ENCODE results near the gene FUT1.
"Not testable (repeated sequence)": the region's sequence is repeated elsewhere in the genome, so short reads cannot be mapped to it uniquely, and the experiment has no call there.

DNA sequence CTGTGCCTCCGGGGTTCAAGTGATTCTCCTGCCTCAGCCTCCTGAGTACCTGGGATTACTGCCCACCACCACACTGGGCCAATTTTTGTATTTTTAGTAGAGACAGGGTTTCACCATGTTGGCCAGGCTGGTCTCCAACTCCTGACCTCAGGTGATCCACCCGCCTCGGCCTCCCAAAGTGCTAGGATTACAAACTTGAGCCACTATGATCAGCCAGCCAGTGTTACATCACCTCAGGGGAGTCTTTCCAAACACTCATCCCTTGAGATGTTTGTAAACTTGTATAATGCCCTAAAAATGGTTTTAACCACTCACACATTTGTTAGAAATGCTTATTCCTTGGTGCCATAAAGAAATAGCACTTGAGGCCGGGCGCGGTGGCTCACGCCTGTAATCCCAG lies 34.0 kb upstream of the FUT1 start:
- not testable (repeated sequence) for TF ChIP-seq POLR2A (IDR thresholded peaks at IDR 0.05)
- TF ChIP-seq, protein P1, sequence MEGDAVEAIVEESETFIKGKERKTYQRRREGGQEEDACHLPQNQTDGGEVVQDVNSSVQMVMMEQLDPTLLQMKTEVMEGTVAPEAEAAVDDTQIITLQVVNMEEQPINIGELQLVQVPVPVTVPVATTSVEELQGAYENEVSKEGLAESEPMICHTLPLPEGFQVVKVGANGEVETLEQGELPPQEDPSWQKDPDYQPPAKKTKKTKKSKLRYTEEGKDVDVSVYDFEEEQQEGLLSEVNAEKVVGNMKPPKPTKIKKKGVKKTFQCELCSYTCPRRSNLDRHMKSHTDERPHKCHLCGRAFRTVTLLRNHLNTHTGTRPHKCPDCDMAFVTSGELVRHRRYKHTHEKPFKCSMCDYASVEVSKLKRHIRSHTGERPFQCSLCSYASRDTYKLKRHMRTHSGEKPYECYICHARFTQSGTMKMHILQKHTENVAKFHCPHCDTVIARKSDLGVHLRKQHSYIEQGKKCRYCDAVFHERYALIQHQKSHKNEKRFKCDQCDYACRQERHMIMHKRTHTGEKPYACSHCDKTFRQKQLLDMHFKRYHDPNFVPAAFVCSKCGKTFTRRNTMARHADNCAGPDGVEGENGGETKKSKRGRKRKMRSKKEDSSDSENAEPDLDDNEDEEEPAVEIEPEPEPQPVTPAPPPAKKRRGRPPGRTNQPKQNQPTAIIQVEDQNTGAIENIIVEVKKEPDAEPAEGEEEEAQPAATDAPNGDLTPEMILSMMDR (IDR thresholded peaks at IDR 0.05), result not testable (repeated sequence)
